ENCODE data around the gene HLA-A. TPM values are rescaled to one million over a fixed set of nuclear protein-coding genes. Genes with fewer than 3 reads are reported as not detected.

The HLA-A gene
- total RNA-seq, 3 donors from 2014 or later: 833 to 1,988 (median 1,901) TPM

DNA sequence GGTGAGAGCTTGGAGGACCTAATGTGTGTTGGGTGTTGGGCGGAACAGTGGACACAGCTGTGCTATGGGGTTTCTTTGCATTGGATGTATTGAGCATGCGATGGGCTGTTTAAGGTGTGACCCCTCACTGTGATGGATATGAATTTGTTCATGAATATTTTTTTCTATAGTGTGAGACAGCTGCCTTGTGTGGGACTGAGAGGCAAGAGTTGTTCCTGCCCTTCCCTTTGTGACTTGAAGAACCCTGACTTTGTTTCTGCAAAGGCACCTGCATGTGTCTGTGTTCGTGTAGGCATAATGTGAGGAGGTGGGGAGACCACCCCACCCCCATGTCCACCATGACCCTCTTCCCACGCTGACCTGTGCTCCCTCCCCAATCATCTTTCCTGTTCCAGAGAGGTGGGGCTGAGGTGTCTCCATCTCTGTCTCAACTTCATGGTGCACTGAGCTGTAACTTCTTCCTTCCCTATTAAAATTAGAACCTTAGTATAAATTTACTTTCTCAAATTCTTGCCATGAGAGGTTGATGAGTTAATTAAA is 3.0 kb downstream of the HLA-A start:
- TF ChIP-seq, protein P1, sequence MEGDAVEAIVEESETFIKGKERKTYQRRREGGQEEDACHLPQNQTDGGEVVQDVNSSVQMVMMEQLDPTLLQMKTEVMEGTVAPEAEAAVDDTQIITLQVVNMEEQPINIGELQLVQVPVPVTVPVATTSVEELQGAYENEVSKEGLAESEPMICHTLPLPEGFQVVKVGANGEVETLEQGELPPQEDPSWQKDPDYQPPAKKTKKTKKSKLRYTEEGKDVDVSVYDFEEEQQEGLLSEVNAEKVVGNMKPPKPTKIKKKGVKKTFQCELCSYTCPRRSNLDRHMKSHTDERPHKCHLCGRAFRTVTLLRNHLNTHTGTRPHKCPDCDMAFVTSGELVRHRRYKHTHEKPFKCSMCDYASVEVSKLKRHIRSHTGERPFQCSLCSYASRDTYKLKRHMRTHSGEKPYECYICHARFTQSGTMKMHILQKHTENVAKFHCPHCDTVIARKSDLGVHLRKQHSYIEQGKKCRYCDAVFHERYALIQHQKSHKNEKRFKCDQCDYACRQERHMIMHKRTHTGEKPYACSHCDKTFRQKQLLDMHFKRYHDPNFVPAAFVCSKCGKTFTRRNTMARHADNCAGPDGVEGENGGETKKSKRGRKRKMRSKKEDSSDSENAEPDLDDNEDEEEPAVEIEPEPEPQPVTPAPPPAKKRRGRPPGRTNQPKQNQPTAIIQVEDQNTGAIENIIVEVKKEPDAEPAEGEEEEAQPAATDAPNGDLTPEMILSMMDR (IDR thresholded peaks at IDR 0.05): no peak
- H3K9me3 ChIP-seq: no peaks in the 10 kb centered on the region
- ATAC-seq: no peak
- peaks cover 18% of the 10 kb centered on the region for H3K4me1 ChIP-seq (ENCODE audit: low read depth)
- intact Hi-C loops (cut with DNase I, micrococcal nuclease): no loop called here
- H3K4me3 ChIP-seq: no peak overlapping the region
- no peak for DNase-seq
- H3K36me3 ChIP-seq (ENCODE audit: low read depth): no peaks in the 10 kb centered on the region

DNA sequence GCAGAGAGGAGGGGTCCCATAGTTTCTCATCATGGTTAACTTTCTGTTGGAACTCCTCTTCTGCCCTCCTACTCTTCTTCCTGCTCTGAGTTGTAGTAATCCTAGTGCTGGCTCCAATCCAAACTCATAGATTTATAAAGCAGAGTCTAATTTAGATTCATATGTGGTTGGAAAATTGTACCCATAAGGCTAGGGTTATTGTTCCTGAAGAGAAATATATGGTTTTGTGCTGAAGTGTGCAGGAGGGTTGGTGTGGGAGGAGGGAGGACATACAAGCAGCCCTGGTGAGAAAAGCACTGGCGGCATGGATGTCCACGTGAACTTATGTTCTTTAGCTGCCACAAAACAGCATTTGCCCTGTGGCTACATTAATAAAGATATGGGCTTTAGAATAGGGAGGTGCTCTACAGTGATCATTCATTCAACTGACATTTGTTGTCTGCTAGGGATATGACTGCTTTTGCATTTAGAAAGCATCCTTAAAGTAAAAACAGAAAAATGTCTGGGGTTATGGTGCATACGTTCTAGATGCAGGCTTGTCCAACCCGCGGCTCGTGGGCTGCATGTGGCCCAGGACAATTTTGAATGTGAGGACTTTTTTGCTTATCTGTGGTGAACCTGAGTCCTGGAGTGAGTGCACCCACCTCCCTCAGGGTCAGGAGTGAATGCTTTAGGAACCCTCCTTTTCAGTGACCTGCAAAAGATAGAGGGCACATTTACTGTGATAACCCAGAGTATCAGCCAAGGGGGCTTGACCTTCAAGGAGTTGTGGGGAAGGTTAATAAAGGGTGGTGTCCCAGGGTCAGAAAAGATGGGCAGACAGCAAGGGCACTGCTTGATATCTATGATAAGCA is 4.1 kb downstream of the HLA-A start:
- DNase-seq: no peak
- intact Hi-C loops (cut with DNase I, micrococcal nuclease): no loop called here
- ATAC-seq: no peak
- H3K9me3 ChIP-seq: no peaks in the 10 kb centered on the region
- no peak overlapping the region for H3K4me3 ChIP-seq
- peaks cover 18% of the 10 kb centered on the region for H3K4me1 ChIP-seq (ENCODE audit: low read depth)
- no peaks in the 10 kb centered on the region for H3K36me3 ChIP-seq (ENCODE audit: low read depth)
- TF ChIP-seq, protein P1 (IDR thresholded peaks at IDR 0.05): no peak

DNA sequence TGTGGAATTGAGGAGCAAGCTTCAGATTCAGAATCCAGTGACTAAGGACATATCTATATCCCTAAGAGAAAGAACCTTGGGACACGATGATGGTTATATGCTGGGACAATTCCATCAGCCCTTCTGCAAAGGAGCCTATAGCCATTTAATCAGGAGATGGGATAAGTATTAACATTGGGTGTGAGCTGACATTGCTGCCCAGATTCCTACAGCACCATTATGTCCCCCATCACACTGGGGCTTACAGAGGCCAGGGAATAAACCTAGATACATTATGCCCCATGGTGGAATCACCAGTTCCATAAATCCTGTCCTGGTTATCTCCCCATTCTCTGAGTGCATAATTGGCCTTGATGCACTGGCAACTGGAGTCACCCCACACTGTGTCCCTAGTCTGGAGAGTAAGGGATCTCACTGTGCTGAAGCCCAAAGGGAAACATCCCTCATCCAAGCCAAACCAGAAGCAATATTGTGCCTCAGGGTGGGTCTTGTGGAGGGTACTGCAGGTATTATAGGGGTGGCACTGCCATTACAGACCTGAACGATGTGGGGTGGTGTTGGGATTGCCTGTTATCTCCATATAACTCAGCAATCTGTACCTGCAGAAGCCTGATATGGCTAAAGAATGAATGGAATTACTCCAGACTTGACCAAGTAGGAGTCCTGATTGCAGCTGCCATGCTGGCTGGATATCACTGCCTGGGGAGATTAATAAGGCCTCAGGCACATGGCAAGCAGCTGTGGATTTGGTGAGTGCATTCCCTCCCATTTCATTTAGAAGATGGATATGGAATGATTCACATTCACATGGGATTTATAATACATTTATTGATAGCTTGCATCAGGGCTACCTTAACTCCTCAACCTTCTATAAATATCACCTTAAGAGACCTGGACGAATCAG is 5.0 kb downstream of the HLA-A start:
- no peak for ATAC-seq
- TF ChIP-seq, protein P1 (IDR thresholded peaks at IDR 0.05): no peak
- intact Hi-C loops (cut with DNase I, micrococcal nuclease): no loop called here

GRCh38 chr6:29948277-29948676 is 5.9 kb downstream of the HLA-A start:
- H3K4me1 ChIP-seq (ENCODE audit: low read depth): peaks cover 18% of the 10 kb centered on the region
- DNase-seq (no peak), ATAC-seq (no peak)
- H3K36me3 ChIP-seq (ENCODE audit: low read depth): no peaks in the 10 kb centered on the region
- no peaks in the 10 kb centered on the region for H3K9me3 ChIP-seq
- H3K4me3 ChIP-seq: no peak overlapping the region
- intact Hi-C loops (cut with DNase I, micrococcal nuclease): no loop called here
- TF ChIP-seq, protein P1 (IDR thresholded peaks at IDR 0.05): no peak

More for the DNA sequence above, 5.0 kb downstream of the HLA-A start:
- Histone ChIP-seq H3K4me3 (no peak overlapping the region), H3K36me3 (ENCODE audit: low read depth) (no peaks in the 10 kb centered on the region), H3K9me3 (no peaks in the 10 kb centered on the region), H3K4me1 (ENCODE audit: low read depth) (peaks cover 18% of the 10 kb centered on the region)
- DNase-seq: no peak

DNA sequence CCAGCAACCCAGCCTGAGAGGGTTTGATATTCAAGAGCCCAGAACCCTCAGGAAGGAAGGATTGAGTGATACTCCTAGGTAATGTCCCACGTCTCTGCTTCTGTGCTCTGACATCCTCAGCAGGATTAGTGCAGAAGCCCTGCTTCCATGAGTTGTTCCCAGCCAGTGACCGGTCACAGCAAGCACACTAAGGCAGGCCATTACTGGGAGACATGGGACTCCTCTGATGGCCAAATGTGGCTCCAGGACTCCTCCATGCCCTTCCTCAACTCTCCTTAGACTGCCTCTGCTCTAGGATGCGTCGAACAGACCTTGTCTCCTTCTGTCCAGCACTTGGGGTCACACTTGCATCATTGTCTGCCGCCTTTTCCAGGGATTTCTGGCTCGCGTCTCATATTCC is 7.6 kb downstream of the HLA-A start:
- TF ChIP-seq, protein P1 (IDR thresholded peaks at IDR 0.05): no peak
- Histone ChIP-seq H3K9me3 (no peaks in the 10 kb centered on the region), H3K4me1 (ENCODE audit: low read depth) (peaks cover 5% of the 10 kb centered on the region), H3K4me3 (no peak overlapping the region), H3K36me3 (ENCODE audit: low read depth) (no peaks in the 10 kb centered on the region)
- intact Hi-C loops (cut with DNase I, micrococcal nuclease): no loop called here
- ATAC-seq: no peak
- DNase-seq: no peak
